Measurements from ENCODE around the gene GPR156.
"Not testable (repeated sequence)": the region's sequence is repeated elsewhere in the genome, so short reads cannot be mapped to it uniquely, and the experiment has no call there.

Gene GPR156

GRCh38 chr3:120272286-120272685, 12.7 kb downstream of the GPR156 start:
- DNase-seq = no peak

DNA sequence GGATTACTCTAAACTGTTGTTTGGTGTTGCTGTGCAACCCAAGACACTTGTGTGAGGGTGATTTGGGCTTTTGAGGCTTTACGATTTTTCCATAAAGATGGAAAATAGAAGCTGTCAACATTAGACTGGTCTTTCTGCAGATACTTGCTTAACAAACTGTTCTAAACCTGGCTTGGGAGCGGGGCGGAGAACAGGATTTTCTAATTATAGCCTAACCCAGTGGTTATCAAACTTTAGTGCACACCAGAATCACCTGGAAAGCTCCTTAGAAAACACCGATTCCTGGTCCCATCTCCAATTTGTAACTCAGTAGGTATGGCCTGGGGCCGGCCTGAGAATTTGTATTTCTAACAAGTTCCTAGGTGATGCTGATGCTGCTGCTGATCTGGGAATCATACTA, 19.0 kb downstream of the GPR156 start:
- DNase-seq = no peak

- DNase-seq = no peak
Observed at GRCh38 chr3:120264963-120265362, 20.1 kb downstream of the GPR156 start.

- DNase-seq = no peak
Observed at GRCh38 chr3:120263792-120264191, 21.2 kb downstream of the GPR156 start.

- no peak for DNase-seq
Observed at GRCh38 chr3:120258009-120258408, 27.0 kb downstream of the GPR156 start.

- peak; percentile 58 for DNase-seq
Observed at GRCh38 chr3:120245386-120245785, 39.6 kb downstream of the GPR156 start.

DNA sequence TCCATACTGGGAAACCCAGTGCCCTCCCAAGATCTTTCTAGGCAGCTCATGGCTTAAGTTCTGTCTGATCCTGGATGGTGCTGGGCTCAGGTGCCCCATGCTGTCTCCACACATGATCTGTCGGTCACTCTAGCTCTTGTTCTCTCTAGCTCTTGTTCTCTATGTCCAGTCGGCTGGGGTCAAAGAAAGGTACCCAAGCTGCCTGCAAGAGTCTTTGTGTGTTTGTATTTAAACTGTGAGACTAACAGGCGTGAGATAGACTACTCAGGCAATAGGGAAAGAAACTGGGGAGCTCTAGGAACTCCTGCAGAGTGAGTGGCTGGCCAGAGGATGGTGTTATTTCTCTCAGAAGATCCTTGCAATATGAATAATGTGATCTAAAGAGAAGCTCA, 40.2 kb downstream of the GPR156 start:
- DNase-seq = peak; percentile 64

GRCh38 chr3:120239644-120240043, 45.4 kb downstream of the GPR156 start:
- DNase-seq = no peak

DNA sequence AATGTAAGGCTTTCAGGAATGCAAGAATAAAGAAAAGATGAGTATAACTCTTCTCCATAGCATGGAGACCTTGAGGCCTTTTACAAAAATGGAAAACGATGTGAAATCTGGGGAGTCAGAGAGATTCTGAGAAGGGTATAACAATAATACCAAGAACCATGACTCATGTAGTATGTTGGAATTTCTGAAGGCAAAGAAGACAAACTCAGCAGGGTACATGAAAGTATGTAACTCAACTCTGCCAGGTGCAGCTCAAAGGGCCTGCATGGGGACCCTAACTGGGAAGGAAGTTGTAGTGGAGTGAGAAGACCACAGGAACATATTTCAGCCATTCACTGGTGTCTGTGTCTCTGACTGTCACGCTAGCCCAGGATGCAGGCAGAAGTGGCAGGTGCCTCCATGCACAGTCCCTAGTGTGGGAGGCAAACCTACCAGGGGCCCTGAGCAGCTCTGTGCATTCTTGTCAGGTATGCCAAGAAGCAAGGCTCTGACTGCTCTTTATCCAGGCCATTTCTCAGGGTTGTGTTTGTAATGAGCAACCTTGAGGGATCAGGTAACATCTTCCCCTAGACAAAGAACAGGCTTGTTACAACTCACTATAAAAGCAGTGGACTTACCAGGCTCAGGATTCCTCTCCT, 57.2 kb downstream of the GPR156 start:
- DNase-seq = no peak

DNA sequence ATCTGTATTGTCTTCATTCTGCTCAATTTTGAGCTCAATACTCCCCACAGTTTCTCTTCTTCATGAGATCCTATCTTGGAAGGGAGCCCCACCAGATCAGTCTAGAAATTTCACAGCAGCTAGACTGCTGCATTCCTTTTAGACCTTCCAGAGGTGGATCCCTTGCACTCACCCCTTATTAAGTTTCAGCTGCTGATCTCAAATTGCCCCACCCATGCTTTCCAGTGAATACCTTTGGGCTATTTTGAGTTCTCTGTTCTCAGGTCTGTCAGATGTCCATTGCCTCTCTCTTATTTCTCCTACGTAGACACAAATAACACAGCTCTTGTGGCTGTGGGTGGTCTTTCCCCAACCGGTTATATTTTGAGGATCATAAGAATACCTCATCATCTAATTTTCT, 60.8 kb downstream of the GPR156 start:
- no peak for DNase-seq

- DNase-seq = no peak
Observed at GRCh38 chr3:120218981-120219380, 66.0 kb downstream of the GPR156 start.

DNA sequence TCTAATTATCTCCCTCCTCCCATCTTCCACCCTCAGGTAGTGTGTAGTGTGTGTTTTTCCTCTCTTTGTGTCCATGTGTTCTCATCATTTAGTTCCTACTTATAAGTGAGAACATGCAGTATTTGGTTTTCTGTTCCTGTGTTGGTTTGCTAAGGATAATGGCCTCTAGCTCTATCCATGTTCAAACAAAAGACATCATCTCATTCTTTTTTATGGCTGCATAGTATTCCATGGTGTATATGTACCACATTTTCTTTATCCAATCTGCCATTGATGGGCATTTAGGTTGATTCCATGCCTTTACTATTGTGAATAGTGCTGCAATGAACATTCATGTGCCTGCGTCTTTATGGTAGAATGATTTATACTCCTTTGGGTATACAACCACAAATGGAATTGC, 68.4 kb downstream of the GPR156 start:
- not testable (repeated sequence) for DNase-seq

GRCh38 chr3:120214176-120214575, 70.8 kb downstream of the GPR156 start:
- DNase-seq = no peak

DNA sequence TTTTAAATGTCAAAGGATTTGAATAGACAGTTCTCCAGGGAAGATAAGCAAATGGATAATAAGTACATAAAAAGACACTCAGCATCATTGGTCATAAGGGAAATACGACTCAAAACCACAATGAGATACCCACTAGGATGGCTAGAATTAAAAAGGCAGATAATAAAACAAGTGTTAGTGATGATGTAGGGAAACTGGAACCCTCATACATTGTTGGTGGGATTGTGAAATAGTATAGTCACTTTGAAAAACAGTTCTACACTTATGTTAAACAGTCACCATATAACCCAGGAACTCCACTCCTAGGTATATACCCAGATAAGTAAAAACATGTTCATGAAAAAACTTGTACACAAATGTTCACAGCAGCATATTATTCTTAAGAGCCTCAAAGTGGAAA, 72.5 kb downstream of the GPR156 start:
- DNase-seq = no peak

GRCh38 chr3:120209425-120209824, 75.6 kb downstream of the GPR156 start:
- DNase-seq = no peak

DNA sequence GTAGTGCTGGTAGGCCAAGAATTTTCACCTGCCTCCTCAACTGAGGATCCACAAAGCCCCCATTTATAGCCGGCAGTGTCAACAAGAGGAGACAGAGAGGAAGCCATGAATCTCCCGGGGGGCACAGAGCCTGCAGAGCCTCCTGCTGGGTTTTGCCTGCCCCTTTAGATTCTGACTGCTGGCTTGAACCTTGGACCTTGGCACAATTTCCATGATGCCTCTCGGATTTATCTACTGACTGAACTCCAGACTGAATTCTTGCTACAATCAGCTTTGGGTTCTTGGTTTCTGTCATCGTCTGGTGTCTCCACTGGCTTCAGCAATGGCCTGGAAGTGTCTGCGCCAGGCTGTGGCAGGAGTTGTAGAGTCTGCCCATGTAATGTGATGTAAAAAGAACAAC, 80.7 kb downstream of the GPR156 start:
- no peak for DNase-seq

- DNase-seq = no peak
Observed at GRCh38 chr3:120203621-120204020, 81.4 kb downstream of the GPR156 start.

DNA sequence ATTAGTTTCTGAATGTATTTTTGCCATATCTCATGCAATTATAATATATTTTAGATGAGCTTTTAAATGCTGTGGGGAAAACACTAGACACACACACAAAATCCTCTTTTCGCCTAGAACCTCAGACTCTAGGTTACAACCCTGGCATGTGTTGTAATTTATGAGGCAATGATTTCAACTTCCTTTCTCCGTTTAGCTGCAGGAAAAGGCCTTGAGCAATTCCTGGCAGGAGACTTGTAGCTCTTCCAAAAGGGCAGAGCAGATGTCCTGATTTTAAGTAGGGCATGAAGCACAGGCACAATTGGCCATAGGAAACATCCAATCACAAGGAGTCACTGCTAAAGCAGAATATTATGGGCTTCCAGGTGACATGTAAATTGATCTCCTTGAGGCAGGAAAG, 82.0 kb downstream of the GPR156 start:
- DNase-seq = no peak

DNA sequence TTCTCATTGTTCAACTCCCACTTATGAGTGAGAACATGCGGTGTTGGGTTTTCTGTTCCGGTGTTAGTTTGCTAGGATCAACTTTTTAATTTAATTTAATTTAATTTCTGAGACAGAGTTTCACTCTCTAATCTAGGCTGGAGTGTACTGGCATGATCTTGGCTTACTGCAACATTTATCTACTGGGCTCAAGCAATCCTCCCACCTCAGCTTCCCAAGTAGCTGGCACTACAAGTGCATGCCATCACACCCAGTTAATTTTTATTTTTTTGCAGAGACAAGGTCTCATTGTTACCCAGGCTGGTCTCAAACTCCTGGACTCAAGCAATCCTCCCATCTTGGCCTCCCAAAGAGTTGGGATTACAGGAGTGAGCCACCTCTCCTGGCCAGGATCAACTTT, 82.7 kb downstream of the GPR156 start:
- DNase-seq = no peak

GRCh38 chr3:120200493-120201235, 84.4 kb downstream of the GPR156 start:
- DNase-seq = no peak

- DNase-seq = peak; percentile 4
Observed at GRCh38 chr3:120198305-120198878, 86.6 kb downstream of the GPR156 start.

GRCh38 chr3:120196812-120197211, 88.2 kb downstream of the GPR156 start:
- DNase-seq = no peak

DNA sequence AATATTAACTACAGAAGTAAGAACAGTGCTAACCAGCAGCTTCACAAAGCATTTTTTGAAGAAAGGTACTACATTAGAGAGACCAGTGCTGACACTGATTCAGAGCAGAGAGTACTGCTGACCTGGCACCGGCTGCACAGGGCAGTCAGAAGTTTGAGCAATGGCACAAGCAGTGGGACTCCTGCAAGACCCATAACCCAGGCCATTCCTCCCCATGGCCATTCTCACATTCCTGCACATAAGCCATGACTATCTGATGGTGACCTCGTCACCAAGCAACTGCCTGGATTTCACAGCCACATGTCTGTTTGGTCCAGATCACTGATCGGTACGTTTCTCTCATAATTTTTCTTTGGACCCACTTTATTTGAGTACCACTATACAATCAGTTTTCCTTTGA, 88.7 kb downstream of the GPR156 start:
- no peak for DNase-seq

DNA sequence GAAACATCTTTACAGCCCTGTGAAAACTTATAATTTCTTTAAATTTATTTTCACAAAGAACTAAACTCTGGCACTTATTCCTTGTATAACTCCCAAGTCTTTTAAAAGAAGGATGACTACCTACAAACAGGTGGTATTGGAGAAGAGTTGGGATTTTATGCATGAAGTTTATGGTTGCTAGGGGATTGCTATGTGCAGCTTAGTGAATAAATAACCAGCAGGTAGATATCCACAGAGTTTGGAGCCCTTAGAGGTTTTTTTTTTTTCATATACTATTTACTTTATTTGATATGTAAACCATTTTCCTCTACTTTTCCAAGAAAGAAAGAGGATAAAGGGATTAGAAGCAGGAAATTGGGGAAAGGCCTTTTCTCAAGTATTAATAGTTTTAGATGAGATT, 91.5 kb downstream of the GPR156 start:
- DNase-seq = no peak

DNA sequence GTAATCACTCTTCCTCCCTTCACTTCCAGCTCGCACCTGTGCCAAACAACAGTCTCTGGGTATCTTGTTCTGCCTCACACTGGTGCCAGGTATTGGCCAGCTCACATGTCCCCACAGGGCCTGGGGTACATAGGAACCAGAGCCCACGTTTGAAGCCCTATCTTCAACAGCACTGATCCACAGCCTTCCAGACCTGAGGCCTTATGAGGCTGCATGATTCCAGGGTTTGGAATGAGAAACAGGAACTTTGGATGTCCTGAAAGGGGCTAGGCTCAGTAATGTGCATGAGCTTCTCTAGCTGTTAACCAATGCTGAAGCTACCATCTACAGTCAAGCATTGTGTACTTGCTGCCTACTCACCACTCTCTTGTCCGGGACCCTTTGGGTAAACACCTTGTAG, 92.4 kb downstream of the GPR156 start:
- no peak for DNase-seq
